ENCODE measurements around the gene TRPM8. TPM values are rescaled to one million over a fixed set of nuclear protein-coding genes. Genes with fewer than 3 reads are reported as not detected.

Gene TRPM8
- total RNA-seq, 2 donors from 2014 or later: 0.78 TPM; not detected in 1

- H3K9me3 ChIP-seq: no peaks in the 10 kb centered on the region
- intact Hi-C loops (cut with DNase I): no loop called here
Observed at GRCh38 chr2:233977296-233977837, 60.2 kb downstream of the TRPM8 start.

GRCh38 chr2:233979748-233980147, 62.6 kb downstream of the TRPM8 start:
- H3K27ac ChIP-seq: no peak overlapping the region
- H3K4me3 ChIP-seq: no peak overlapping the region
- no peaks in the 10 kb centered on the region for H3K27me3 ChIP-seq
- no peaks in the 10 kb centered on the region for H3K36me3 ChIP-seq (replicated peaks in 1 of 2; ENCODE audit: insufficient read depth in 1 of 2, low read depth in 2 of 2)
- H3K9me3 ChIP-seq: no peaks in the 10 kb centered on the region
- peaks cover 17% of the 10 kb centered on the region for H3K4me1 ChIP-seq
- WGBS, 2 donors: 47 to 58% methylated on average over 4 of the region's 4 CpGs
- TF ChIP-seq POLR2A (IDR thresholded peaks at IDR 0.05) (no peak), CTCF (IDR thresholded peaks at IDR 0.05) (no peak)
- DNase-seq (no peak), ATAC-seq (no peak)
- intact Hi-C loops (cut with DNase I): no loop called here

More at GRCh38 chr2:233977296-233977837, 60.2 kb downstream of the TRPM8 start:
- Histone ChIP-seq H3K36me3 (replicated peaks in 1 of 2; ENCODE audit: insufficient read depth in 1 of 2, low read depth in 2 of 2) (no peaks in the 10 kb centered on the region), H3K4me1 (peaks cover 29% of the 10 kb centered on the region), H3K27me3 (no peaks in the 10 kb centered on the region), H3K4me3 (no peak overlapping the region), H3K27ac (peak overlapping the region in 2 of 4 donors; percentile 28 to 81)
- DNase-seq: no peak
- 44 to 59% methylated on average over 8 of the region's 8 CpGs for WGBS, 2 donors
- ATAC-seq: no peak
- no peak for TF ChIP-seq CTCF (IDR thresholded peaks at IDR 0.05)
- TF ChIP-seq POLR2A (IDR thresholded peaks at IDR 0.05): no peak

GRCh38 chr2:233980955-233981561, 63.9 kb downstream of the TRPM8 start:
- DNase-seq: no peak
- H3K4me3 ChIP-seq: no peak overlapping the region
- no peaks in the 10 kb centered on the region for H3K27me3 ChIP-seq
- H3K27ac ChIP-seq: peak overlapping the region in 3 of 4 donors; percentile 6 to 60 (median 29)
- 71 to 76% methylated on average over 5 of the region's 5 CpGs for WGBS, 2 donors
- TF ChIP-seq POLR2A (IDR thresholded peaks at IDR 0.05): no peak
- H3K4me1 ChIP-seq: peaks cover 7% of the 10 kb centered on the region
- intact Hi-C loops (cut with DNase I): no loop called here
- no peaks in the 10 kb centered on the region for H3K9me3 ChIP-seq
- no peak for ATAC-seq
- H3K36me3 ChIP-seq (replicated peaks in 1 of 2; ENCODE audit: insufficient read depth in 1 of 2, low read depth in 2 of 2): no peaks in the 10 kb centered on the region

GRCh38 chr2:233981574-233982420, 64.6 kb downstream of the TRPM8 start:
- intact Hi-C loops (cut with DNase I): no loop called here
- H3K27me3 ChIP-seq: no peaks in the 10 kb centered on the region
- H3K4me3 ChIP-seq: no peak overlapping the region
- DNase-seq (no peak), ATAC-seq (no peak)
- 44 to 56% methylated on average over 9 of the region's 9 CpGs for WGBS, 2 donors
- peak overlapping the region in 3 of 4 donors; percentile 6 to 60 (median 29) for H3K27ac ChIP-seq
- TF ChIP-seq POLR2A (IDR thresholded peaks at IDR 0.05): no peak
- TF ChIP-seq CTCF (IDR thresholded peaks at IDR 0.05): no peak
- H3K4me1 ChIP-seq: peaks cover 3% of the 10 kb centered on the region
- H3K9me3 ChIP-seq: no peaks in the 10 kb centered on the region
- H3K36me3 ChIP-seq (replicated peaks in 1 of 2; ENCODE audit: insufficient read depth in 1 of 2, low read depth in 2 of 2): no peaks in the 10 kb centered on the region

- intact Hi-C loops (cut with DNase I): no loop called here
- H3K4me1 ChIP-seq: peaks cover 3% of the 10 kb centered on the region
- H3K36me3 ChIP-seq (replicated peaks in 1 of 2; ENCODE audit: insufficient read depth in 1 of 2, low read depth in 2 of 2): no peaks in the 10 kb centered on the region
- ATAC-seq (no peak), DNase-seq (no peak)
- peak overlapping the region in 2 of 4 donors; percentile 29 to 60 for H3K27ac ChIP-seq
- no peaks in the 10 kb centered on the region for H3K27me3 ChIP-seq
- H3K4me3 ChIP-seq: no peak overlapping the region
- no peaks in the 10 kb centered on the region for H3K9me3 ChIP-seq
- WGBS, 2 donors: 74 to 80% methylated on average over 13 of the region's 13 CpGs
- TF ChIP-seq POLR2A (IDR thresholded peaks at IDR 0.05) (no peak), CTCF (IDR thresholded peaks at IDR 0.05) (no peak)
Observed at GRCh38 chr2:233982421-233983121, 65.4 kb downstream of the TRPM8 start.
